ENCODE data around the gene HTR1A. TPM values are rescaled to one million over a fixed set of nuclear protein-coding genes. Genes with fewer than 3 reads are reported as not detected.

HTR1A gene
- total RNA-seq, 4 donors from 2014 or later = not detected

GRCh38 chr5:63959177-63959982 lies 2.9 kb downstream of the HTR1A start:
- DNase-seq (ENCODE audit: low spot score in 2 of 2) = no peak
- whole genome bisulfite sequencing = 5% methylated on average over 22 of the region's 44 CpGs
- H3K36me3 ChIP-seq = no peaks in the 10 kb centered on the region
- no peak overlapping the region for H3K4me3 ChIP-seq
- H3K9me3 ChIP-seq = no peaks in the 10 kb centered on the region
- peaks cover 37% of the 10 kb centered on the region for H3K27me3 ChIP-seq
- H3K4me1 ChIP-seq = no peaks in the 10 kb centered on the region
- no peak overlapping the region for H3K27ac ChIP-seq
- TF ChIP-seq EP300 (IDR thresholded peaks at IDR 0.05) (no peak), POLR2A (IDR thresholded peaks at IDR 0.05) (no peak), POLR2AphosphoS5 (IDR thresholded peaks at IDR 0.05) (no peak)

GRCh38 chr5:63958654-63959053 lies 3.6 kb downstream of the HTR1A start:
- Histone ChIP-seq H3K9me3 (no peaks in the 10 kb centered on the region), H3K4me3 (no peak overlapping the region), H3K4me1 (no peaks in the 10 kb centered on the region), H3K36me3 (no peaks in the 10 kb centered on the region), H3K27me3 (peaks cover 37% of the 10 kb centered on the region), H3K27ac (no peak overlapping the region)
- no peak for DNase-seq (ENCODE audit: low spot score in 2 of 2)
- TF ChIP-seq POLR2AphosphoS5 (IDR thresholded peaks at IDR 0.05) (no peak), CTCF (IDR thresholded peaks at IDR 0.05) (no peak), POLR2A (IDR thresholded peaks at IDR 0.05) (no peak), EP300 (IDR thresholded peaks at IDR 0.05) (no peak)
- 33% methylated on average over 3 of the region's 3 CpGs for WGBS

DNA sequence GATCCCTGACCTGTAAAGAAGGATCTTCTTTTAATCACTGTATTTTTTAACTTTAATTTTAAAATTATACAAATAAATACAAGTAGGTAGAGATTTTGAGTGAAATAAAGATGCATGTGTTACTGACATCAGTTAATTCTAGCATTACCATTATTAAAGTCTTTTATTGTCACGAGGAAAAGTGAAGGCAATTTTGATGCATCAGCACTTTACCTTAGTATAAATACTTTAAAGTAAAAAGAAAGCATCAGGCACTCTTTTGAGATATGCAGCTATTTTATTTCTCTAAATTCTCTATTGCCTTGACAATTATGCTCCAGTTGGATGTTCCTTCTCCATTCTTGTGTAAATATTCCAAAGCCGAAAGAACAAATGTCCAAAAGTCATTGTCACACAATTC lies 4.6 kb downstream of the HTR1A start:
- no peaks in the 10 kb centered on the region for H3K9me3 ChIP-seq
- H3K27ac ChIP-seq = no peak overlapping the region
- 81% methylated on average over 2 of the region's 2 CpGs for WGBS
- TF ChIP-seq EP300 (IDR thresholded peaks at IDR 0.05) = no peak
- TF ChIP-seq CTCF (IDR thresholded peaks at IDR 0.05) = no peak
- no peak for TF ChIP-seq POLR2AphosphoS5 (IDR thresholded peaks at IDR 0.05)
- TF ChIP-seq POLR2A (IDR thresholded peaks at IDR 0.05) = no peak
- no peak overlapping the region for H3K4me3 ChIP-seq
- no peaks in the 10 kb centered on the region for H3K36me3 ChIP-seq
- DNase-seq (ENCODE audit: low spot score in 2 of 2) = no peak
- peaks cover 36% of the 10 kb centered on the region for H3K27me3 ChIP-seq
- H3K4me1 ChIP-seq = no peaks in the 10 kb centered on the region

DNA sequence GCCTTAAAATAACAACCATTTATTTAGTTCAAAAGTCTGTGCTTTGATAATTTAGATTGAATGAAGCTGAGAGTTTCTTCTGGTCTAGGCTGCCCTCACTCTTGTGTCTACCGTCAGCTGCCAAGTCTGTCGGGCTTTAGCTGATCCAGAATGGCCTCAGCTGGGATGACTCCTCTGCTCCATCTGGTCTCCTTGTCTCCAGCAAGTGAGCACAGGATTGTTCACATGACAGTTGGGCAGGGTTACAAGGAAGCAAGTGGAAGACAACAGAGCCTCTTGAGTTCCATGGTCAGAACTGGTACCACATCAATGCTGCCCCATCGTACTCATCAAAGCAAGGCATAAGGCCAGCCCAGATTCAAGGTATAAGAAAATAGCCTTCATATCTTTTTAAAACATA lies 9.0 kb downstream of the HTR1A start:
- no peak overlapping the region for H3K4me3 ChIP-seq

DNA sequence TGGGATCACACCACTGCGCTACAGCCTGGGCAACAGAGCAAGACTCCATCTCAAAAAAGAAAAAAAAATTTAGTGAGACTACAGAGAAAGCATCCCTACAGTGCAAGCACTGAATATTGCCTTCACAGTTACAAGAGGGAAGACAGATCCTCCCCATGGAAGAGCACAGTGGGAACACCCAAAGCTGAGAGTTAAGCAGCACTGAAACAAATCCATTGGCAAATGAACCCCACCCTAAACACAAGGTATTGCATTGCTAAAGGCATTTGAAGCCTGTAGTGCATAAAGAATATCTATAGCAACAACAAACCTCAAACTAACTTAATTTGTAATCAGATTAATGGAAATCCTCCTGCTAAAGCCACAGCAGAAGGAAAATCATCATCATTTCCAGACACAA lies 27.1 kb downstream of the HTR1A start:
- Histone ChIP-seq H3K4me1 (no peaks in the 10 kb centered on the region), H3K27ac (no peak overlapping the region), H3K4me3 (no peak overlapping the region), H3K27me3 (no peaks in the 10 kb centered on the region), H3K9me3 (peaks cover 6% of the 10 kb centered on the region), H3K36me3 (no peaks in the 10 kb centered on the region)
- no peak for TF ChIP-seq CTCF (IDR thresholded peaks at IDR 0.05)
- no peak for TF ChIP-seq POLR2A (IDR thresholded peaks at IDR 0.05)
- no peak for TF ChIP-seq EP300 (IDR thresholded peaks at IDR 0.05)
- DNase-seq (ENCODE audit: low spot score in 2 of 2) = no peak
- WGBS = 100% methylated on average over 1 of the region's 1 CpG

More for the DNA sequence above, 9.0 kb downstream of the HTR1A start:
- Histone ChIP-seq H3K27me3 (no peaks in the 10 kb centered on the region), H3K36me3 (no peaks in the 10 kb centered on the region), H3K27ac (no peak overlapping the region), H3K4me1 (no peaks in the 10 kb centered on the region), H3K9me3 (no peaks in the 10 kb centered on the region)
- DNase-seq (ENCODE audit: low spot score in 2 of 2) = no peak
- WGBS = 75% methylated on average over 3 of the region's 3 CpGs
- TF ChIP-seq CTCF (IDR thresholded peaks at IDR 0.05) (no peak), EP300 (IDR thresholded peaks at IDR 0.05) (no peak), POLR2AphosphoS5 (IDR thresholded peaks at IDR 0.05) (no peak), POLR2A (IDR thresholded peaks at IDR 0.05) (no peak)
